Cerebellar cortex (tissue), 1 donor: Measurements from ENCODE around the gene ALOXE3.

ENCODE experiments used
- DNase-seq: peaks from one replicate; pipeline ENCODE4 v3.0.0-alpha.2; 2015; ENCODE audit warnings: low spot score

ALOXE3 gene

DNA sequence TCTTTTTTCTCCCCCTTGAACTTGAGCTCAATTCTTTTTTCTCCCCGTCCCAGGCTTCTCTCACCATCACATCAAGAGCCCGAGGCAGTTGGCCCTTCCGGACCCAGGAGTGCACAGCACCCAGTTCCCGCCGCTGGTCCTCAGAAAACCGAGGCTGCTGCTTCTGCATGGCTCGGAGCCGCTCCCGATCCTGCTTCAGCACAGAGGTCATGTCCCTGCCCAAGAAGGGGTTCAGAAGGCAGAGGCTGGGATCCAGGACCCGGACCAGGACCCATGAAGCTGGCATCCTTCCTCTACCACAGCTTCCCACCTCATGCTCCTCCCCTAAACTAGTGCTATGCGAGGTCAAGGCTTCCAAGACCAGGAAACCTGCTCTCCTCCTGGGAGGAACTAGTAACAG is 23.4 kb upstream of the ALOXE3 start:
- DNase-seq: no peak

GRCh38 chr17:8141045-8141444 is 22.7 kb upstream of the ALOXE3 start:
- DNase-seq: no peak

DNA sequence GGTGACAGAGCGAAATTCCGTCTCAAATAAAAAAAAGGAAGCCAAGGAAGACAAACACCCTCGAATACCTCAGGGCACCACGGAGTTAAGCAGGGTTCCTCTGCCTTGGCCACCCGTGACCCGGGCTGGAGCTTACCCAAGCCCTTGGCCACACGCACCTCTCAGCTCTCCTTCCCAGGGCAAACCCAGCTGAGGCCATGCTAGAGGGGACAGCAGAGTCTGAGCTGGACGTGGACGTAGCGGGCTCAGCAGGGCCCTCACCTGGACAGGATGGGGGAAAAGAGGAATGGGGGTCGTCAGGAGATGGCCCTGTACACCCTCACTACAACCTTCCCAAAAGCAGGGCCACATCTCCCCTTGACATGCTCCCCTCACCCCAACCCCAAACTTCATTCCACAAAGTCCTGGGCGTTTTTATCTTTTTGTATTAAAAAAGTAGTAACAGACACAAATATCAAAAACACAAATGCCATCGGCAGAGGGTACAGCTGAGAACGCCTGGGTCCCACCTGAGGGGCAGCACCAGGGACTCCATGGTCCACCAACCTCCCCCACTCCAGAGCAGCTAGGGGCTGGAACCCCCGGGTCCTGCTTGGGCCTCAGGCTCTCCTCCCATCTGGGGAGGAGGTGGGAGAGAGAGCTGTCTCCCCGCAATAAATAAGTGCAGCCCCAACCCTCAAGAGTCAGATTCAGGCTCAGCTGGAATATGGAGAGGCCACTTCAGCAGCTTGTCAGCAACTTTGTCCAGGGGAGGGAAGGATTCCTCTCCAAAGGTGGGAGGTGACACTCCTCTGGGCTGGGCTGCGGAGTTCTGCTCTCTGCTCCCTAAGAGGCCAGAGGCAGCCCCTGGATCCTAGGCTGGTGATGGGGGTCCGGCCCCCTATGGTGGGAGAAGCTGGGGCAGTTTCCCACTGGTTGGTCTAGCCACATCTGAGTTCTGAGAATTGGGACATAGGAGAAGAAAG is 22.0 kb upstream of the ALOXE3 start:
- no peak for DNase-seq

- DNase-seq: peak; percentile 98
Measured at GRCh38 chr17:8138672-8139371, 20.5 kb upstream of the ALOXE3 start.

DNA sequence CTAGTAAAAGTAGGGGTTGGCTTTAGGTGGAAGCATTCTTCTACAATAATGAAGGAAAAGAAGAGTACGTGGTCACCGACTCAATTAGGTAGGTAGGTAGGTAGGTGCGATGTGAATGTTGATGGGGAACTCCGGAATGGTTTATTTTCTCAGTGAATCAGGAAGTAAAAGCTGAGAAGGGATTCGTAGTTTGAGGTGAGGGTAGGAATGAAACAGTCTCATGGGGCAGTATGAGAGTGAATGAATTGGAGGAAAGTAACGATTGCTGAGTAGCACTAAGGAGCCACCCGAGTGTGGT is 20.0 kb upstream of the ALOXE3 start:
- no peak for DNase-seq

DNA sequence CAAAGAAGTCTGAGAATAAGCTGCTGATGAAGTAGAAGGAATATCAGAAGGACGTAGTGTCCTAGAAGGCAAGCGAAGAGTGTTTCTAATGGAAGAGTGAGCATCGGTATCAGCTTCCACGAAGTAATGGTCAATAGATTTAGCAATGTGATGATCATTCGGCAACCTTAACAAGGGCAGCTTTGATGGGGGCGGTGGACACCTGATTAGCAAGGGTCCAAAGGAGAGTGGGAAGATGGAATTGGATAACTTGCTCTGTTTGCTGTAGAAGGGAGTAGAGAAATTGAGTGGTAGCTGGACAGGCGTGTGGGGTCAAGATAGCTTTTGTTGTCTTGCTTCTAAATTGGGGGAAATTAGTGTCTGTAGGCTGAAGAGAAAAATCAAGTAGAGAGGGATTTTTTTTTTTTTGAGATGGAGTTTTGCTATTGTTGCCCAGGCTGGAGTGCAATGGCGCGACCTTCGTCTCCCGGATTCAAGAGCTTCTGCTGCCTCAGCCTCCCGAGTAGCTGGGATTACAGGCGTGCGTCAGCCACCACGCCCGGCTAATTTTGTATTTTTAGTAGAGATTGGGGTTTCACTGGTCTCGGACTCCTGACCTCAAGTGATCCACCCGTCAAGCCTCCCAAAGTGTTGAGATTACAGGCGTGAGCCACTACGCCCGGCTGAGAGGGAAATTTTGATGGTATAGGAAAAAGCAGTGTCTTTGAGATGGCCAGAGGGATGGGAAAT is 19.5 kb upstream of the ALOXE3 start:
- DNase-seq: no peak

GRCh38 chr17:8133941-8134340 is 15.6 kb upstream of the ALOXE3 start:
- DNase-seq: no peak

- no peak for DNase-seq
Measured at GRCh38 chr17:8133399-8133798, 15.1 kb upstream of the ALOXE3 start.

DNA sequence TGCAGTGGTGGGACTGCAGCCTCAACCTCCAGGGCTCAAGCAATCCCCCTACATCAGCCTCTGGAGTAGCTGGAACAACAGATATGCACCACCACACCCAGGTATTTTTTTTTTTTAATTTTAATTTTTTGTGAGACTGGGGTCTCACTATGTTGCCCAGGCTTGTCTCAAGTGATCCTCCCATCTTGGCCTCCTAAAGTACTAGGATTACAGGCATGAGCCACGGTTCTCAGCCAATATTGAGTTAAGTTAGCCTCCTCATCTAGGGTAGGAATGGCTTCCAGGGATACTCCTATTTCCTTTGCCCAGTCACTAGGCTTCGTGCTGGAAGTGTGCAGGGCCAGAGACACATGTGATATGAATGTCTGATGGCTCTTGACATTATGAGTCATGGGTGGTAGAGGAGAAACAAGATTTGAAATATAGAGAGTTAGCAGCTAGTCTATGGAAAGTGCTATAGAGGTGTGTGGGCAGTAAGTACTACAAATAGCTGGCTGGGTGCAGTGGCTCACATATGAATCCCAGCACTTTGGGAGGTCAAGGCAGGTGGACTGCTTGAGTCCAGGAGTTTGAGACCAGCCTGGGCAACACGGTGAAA is 13.6 kb upstream of the ALOXE3 start:
- no peak for DNase-seq

- no peak for DNase-seq
Measured at GRCh38 chr17:8128125-8128784, 9.9 kb upstream of the ALOXE3 start.

GRCh38 chr17:8126491-8127066 is 8.3 kb upstream of the ALOXE3 start:
- peak; percentile 58 for DNase-seq

GRCh38 chr17:8125947-8126490 is 7.7 kb upstream of the ALOXE3 start:
- DNase-seq: peak; percentile 61

DNA sequence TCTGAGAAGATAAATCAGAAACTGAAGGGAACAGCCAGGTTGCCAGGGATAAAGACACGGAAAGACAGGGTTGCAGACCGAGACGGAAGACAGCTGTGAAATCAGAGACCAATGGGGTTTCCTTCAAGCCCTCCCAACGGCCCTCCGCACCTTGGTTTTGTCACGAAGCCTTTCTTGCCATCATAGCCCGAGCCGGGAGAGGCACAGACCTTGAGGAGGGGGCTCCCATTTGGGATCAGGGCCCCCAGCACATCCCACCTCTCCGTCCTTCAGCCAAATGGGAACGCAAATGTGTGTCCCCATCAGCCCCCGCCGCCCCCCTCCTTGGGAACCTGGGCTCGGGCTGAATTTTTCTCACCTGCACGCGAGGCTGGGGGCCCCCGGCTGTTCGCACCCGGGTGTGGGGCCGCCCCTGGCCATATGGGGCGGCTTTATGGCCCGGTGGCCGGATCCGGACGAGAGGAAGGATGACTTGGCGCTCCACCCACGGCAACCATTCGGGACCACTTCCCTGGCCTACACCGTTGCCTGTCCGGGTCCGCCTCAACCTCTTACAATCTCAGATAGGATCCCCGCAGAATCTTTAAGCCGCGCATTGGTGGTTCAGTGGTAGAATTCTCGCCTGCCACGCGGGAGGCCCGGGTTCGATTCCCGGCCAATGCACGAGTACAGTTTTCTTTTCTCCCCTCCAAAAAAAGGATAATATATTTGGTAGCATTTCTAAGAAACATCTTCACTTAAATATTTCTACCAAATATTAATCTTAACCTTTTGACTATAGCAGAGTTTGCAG is 7.0 kb upstream of the ALOXE3 start:
- DNase-seq: peak; percentile 92

DNA sequence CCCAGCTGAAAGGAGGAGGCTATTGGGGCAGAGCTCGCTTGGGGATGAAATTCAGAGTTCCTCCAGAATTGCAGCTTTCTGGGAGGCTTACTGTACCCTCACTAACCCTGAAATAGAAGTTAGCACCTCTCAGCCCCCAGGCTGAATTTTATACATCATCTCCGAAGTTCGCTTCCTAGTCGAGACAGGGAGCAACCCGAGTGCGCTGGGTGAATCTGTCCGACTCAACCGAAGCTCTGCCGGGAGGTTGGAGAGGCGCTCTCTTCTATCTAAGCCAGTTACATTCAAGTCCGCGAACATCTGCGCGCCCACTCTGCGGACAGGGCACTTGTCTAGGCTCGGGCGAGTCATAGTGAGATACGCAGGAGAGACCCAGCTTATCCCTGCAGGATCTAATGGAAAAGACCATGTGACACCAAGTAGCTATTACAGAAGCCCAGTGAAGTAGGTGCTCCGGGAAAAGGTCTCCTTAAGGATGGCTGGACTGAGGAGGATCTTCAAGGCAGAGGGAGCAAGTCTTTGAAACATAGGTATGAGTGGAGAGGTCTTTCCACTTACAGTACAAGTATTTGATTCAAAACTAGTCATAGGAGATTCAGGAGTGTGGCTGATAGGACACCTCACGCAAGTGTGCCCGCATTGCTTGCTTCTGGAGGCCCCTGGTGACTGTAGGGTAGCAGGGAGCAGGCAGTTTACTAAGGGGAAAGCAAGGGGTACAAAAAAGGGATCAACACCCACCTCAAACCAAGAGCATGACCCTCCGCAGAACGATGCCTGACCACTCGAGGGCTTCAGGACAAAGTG is 6.2 kb upstream of the ALOXE3 start:
- DNase-seq: peak; percentile 58

DNA sequence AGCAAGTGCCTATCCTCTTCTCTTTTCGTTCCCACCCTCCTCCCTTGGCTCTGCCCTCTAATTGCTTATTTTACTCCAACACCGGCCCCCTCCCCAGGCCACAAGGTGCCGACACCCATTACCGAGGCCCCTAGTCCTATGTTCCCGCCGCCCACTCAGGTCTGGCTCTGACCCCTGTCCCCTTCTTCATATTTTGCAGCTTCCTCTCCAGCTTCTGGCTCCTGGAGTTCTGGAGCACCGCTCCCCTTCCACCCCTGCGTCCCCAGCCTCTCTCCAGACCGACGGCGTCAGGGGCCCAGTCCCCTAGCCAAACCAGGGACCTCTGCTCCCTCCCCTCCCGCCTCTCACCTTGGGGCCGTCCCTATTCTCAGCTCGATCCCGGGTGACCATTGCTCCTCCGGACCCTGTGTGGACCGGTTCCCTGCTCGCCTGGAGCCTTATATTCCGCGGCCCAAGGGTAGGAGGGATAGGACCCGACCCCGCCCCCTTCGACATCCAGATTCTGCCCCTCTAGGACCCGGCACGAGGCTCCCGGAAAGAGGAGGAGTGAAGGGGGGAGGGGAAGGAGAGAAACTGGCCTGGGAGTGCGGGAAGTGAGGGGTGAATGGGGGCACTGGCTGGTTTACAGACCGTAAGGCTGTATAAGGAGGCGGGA is 5.5 kb upstream of the ALOXE3 start, which contains the start of gene HES7:
Gene HES7, minus strand, starts transcription at position 412 of the 655 bp plus-strand sequence. Its CDS starts 22 bp downstream, at position 390.
- DNase-seq: peak; percentile 82

DNA sequence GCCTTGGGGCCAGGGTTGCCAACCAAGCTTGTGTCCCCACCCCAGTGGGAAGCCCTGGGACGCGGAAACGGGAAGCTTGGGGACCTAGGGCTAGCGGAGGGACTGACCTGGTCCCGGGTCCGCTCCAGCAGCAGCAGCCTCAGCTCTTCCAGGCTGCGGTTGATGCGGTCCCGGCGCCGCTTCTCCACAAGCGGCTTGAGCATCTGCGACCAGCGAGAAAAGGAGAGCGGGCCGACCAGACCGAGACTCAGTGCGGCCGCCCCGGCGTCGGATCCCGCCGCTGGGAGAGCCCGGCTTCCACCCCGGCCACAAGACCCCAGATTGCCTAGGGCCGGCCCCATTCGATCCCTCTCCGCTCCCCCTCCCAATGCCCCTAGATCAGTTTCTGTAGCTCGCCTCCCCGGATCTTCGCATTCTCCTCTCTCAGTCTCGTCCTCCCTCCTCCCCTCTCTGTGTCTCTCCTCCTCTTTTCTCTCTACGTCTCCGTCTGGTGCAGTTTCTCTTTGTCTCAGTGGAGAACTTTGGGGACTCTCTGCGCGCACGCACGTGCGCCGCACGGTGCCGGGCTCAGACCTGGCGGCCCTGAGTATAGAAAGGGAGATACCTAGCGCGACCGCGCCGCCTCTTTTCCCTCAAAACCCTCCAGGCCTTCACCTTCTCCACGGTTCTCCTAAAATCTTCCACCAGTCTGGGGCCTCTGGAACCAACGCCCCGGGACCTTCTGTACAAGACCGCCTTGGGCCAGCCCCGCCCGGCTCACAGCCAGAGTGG is 4.8 kb upstream of the ALOXE3 start:
- DNase-seq: peak; percentile 46

- DNase-seq: peak; percentile 53
Measured at GRCh38 chr17:8122422-8122923, 4.2 kb upstream of the ALOXE3 start.
